ENCODE measurements around the gene MAPKAPK3. TPM values are rescaled to one million over a fixed set of nuclear protein-coding genes. Genes with fewer than 3 reads are reported as not detected.
A peak's percentile ranks its signal among the peaks of the same experiment; 100 is the strongest.

Gene MAPKAPK3
- total RNA-seq, 1 donor from 2014 or later, result 21.2 TPM

GRCh38 chr3:50587806-50588758 is 28.9 kb upstream of the MAPKAPK3 start:
- DNase-seq (ENCODE audit: low spot score), result no peak
- Mint-ChIP-seq H3K36me3 (ENCODE audit: low read depth) (peaks cover 3% of the 10 kb centered on the region), H3K4me1 (ENCODE audit: low read depth) (peaks cover 5% of the 10 kb centered on the region), H3K4me3 (ENCODE audit: unreplicated experiment) (no peak overlapping the region), H3K27ac (ENCODE audit: unreplicated experiment) (peak overlapping the region; percentile 41), H3K9me3 (ENCODE audit: low read depth) (no peaks in the 10 kb centered on the region), H3K27me3 (ENCODE audit: low read depth) (no peaks in the 10 kb centered on the region)
- no peak for TF ChIP-seq CTCF (IDR thresholded peaks at IDR 0.05)

- DNase-seq (ENCODE audit: low spot score), result no peak
- Mint-ChIP-seq H3K4me1 (ENCODE audit: low read depth) (peaks cover 5% of the 10 kb centered on the region), H3K36me3 (ENCODE audit: low read depth) (no peaks in the 10 kb centered on the region), H3K27me3 (ENCODE audit: low read depth) (no peaks in the 10 kb centered on the region), H3K4me3 (ENCODE audit: unreplicated experiment) (no peak overlapping the region), H3K9me3 (ENCODE audit: low read depth) (no peaks in the 10 kb centered on the region), H3K27ac (ENCODE audit: unreplicated experiment) (no peak overlapping the region)
- TF ChIP-seq CTCF (IDR thresholded peaks at IDR 0.05), result no peak
Observed at GRCh38 chr3:50588759-50589433, 28.1 kb upstream of the MAPKAPK3 start.

GRCh38 chr3:50591196-50591741 is 25.7 kb upstream of the MAPKAPK3 start:
- no peaks in the 10 kb centered on the region for H3K9me3 Mint-ChIP-seq (ENCODE audit: low read depth)
- no peak for DNase-seq (ENCODE audit: low spot score)
- H3K4me1 Mint-ChIP-seq (ENCODE audit: low read depth), result no peaks in the 10 kb centered on the region
- H3K36me3 Mint-ChIP-seq (ENCODE audit: low read depth), result no peaks in the 10 kb centered on the region
- no peaks in the 10 kb centered on the region for H3K27me3 Mint-ChIP-seq (ENCODE audit: low read depth)
- H3K4me3 Mint-ChIP-seq (ENCODE audit: unreplicated experiment), result no peak overlapping the region
- TF ChIP-seq CTCF (IDR thresholded peaks at IDR 0.05), result no peak
- H3K27ac Mint-ChIP-seq (ENCODE audit: unreplicated experiment), result no peak overlapping the region

- Mint-ChIP-seq H3K9me3 (ENCODE audit: low read depth) (no peaks in the 10 kb centered on the region), H3K4me3 (ENCODE audit: unreplicated experiment) (no peak overlapping the region), H3K27ac (ENCODE audit: unreplicated experiment) (no peak overlapping the region), H3K4me1 (ENCODE audit: low read depth) (no peaks in the 10 kb centered on the region), H3K36me3 (ENCODE audit: low read depth) (no peaks in the 10 kb centered on the region), H3K27me3 (ENCODE audit: low read depth) (no peaks in the 10 kb centered on the region)
- no peak for DNase-seq (ENCODE audit: low spot score)
- no peak for TF ChIP-seq CTCF (IDR thresholded peaks at IDR 0.05)
Observed at GRCh38 chr3:50592568-50592967, 24.4 kb upstream of the MAPKAPK3 start.

- TF ChIP-seq CTCF (IDR thresholded peaks at IDR 0.05), result no peak
- Mint-ChIP-seq H3K27ac (ENCODE audit: unreplicated experiment) (no peak overlapping the region), H3K27me3 (ENCODE audit: low read depth) (no peaks in the 10 kb centered on the region), H3K4me1 (ENCODE audit: low read depth) (peaks cover under 1% of the 10 kb centered on the region), H3K36me3 (ENCODE audit: low read depth) (no peaks in the 10 kb centered on the region), H3K4me3 (ENCODE audit: unreplicated experiment) (no peak overlapping the region), H3K9me3 (ENCODE audit: low read depth) (no peaks in the 10 kb centered on the region)
- DNase-seq (ENCODE audit: low spot score), result no peak
Observed at GRCh38 chr3:50594253-50594785, 22.6 kb upstream of the MAPKAPK3 start.
